WTC11 (cell line): ENCODE results near the gene TGM1.
A peak's percentile ranks its signal among the peaks of the same experiment; 100 is the strongest.

Source experiments
- GABPB1 ChIP-seq: sonication (generic); formaldehyde crosslinking; IDR thresholded peaks from 2 replicates; pipeline ENCODE4 v1.8.1; 2023; ENCODE audit warnings: mild to moderate bottlenecking, missing genetic modification reagents
- JAZF1 ChIP-seq: fragments of 250-450 bp; sonication (Bioruptor Pico); IDR thresholded peaks from 2 replicates; pipeline ENCODE4 v1.9.0; 2021; ENCODE audit warnings: moderate library complexity, mild to moderate bottlenecking, inconsistent platforms
- ZNF396 ChIP-seq: fragments of 250-450 bp; sonication (Bioruptor Pico); IDR thresholded peaks from 2 replicates; pipeline ENCODE4 v1.8.0; 2021; ENCODE audit warnings: mild to moderate bottlenecking, moderate library complexity, borderline replicate concordance
- TF ChIP-seq, protein P1 (sequence below): fragments of 200-600 bp; IDR thresholded peaks from 2 replicates; pipeline ENCODE4 v1.8.0; 2022; ENCODE audit warnings: antibody characterized with exemption
- TF ChIP-seq, protein P2 (sequence below): sonication (generic); formaldehyde crosslinking; IDR thresholded peaks from 2 replicates; pipeline ENCODE4 v1.8.1; 2022; ENCODE audit warnings: mild to moderate bottlenecking, missing genetic modification reagents, moderate library complexity, borderline replicate concordance
- TF ChIP-seq, protein P3 (sequence below): sonication (generic); formaldehyde crosslinking; IDR thresholded peaks from 2 replicates; pipeline ENCODE4 v1.8.0; 2023; ENCODE audit warnings: missing genetic modification reagents
- TF ChIP-seq, protein P4 (sequence below): sonication (generic); formaldehyde crosslinking; IDR thresholded peaks from 2 replicates; pipeline ENCODE4 v1.8.0; 2022; ENCODE audit warnings: mild to moderate bottlenecking, missing genetic modification reagents
- TF ChIP-seq, protein P5 (sequence below): sonication (generic); formaldehyde crosslinking; IDR thresholded peaks from 2 replicates; pipeline ENCODE4 v1.8.0; 2022; ENCODE audit warnings: mild to moderate bottlenecking, missing genetic modification reagents

DNA sequence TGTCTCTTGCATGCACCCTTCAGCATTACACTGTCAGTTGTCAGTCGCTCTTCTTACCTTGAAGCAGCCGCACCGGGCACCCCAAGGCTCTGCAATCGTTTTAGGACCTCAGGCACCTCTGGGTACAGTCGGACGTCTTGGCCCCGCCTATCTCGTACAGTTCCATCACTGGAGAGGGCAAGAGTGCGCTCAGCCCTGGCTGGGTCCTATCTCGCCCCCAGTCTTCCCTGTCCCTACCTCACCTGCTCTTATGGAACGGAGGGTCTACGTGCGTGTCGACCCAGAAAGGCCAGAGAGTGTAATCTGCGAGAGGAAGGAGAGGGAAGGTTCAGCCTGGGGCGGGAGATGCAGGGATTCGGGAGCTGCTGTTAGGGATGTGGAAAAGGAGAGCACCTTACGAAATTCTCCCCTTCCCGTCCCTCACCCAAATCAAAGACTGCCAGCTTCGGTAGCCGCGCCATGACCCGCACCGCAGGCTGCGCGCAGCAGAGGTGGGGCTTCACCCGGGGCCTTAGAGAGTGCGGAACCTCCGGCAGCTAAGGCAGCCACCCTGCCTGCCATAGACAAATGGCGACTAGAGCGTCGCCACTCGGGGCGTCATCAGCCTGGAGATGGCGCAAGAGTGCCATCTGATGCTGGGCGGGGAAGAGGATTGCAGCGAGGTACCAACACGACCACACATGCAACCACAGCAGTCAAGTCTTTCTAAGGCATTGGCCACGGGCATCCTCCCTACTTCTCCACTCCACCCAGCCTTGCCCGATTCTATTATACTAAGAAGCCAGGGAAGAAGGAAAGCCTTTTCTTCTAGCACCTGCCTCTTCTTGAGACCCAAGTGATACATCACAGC lies 47.3 kb downstream of the TGM1 start, which contains the start of gene MDP1:
- TF ChIP-seq JAZF1 (CRISPR knock-in tag) (no peak), ZNF396 (no peak), GABPB1 (CRISPR knock-in tag) (peak; percentile 94)
- TF ChIP-seq, protein P1, sequence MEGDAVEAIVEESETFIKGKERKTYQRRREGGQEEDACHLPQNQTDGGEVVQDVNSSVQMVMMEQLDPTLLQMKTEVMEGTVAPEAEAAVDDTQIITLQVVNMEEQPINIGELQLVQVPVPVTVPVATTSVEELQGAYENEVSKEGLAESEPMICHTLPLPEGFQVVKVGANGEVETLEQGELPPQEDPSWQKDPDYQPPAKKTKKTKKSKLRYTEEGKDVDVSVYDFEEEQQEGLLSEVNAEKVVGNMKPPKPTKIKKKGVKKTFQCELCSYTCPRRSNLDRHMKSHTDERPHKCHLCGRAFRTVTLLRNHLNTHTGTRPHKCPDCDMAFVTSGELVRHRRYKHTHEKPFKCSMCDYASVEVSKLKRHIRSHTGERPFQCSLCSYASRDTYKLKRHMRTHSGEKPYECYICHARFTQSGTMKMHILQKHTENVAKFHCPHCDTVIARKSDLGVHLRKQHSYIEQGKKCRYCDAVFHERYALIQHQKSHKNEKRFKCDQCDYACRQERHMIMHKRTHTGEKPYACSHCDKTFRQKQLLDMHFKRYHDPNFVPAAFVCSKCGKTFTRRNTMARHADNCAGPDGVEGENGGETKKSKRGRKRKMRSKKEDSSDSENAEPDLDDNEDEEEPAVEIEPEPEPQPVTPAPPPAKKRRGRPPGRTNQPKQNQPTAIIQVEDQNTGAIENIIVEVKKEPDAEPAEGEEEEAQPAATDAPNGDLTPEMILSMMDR, result no peak
- TF ChIP-seq, protein P2, sequence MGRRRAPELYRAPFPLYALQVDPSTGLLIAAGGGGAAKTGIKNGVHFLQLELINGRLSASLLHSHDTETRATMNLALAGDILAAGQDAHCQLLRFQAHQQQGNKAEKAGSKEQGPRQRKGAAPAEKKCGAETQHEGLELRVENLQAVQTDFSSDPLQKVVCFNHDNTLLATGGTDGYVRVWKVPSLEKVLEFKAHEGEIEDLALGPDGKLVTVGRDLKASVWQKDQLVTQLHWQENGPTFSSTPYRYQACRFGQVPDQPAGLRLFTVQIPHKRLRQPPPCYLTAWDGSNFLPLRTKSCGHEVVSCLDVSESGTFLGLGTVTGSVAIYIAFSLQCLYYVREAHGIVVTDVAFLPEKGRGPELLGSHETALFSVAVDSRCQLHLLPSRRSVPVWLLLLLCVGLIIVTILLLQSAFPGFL (CRISPR knock-in tag), result peak; percentile 58; the same call in 1 of the 2 replicates
- TF ChIP-seq, protein P3, sequence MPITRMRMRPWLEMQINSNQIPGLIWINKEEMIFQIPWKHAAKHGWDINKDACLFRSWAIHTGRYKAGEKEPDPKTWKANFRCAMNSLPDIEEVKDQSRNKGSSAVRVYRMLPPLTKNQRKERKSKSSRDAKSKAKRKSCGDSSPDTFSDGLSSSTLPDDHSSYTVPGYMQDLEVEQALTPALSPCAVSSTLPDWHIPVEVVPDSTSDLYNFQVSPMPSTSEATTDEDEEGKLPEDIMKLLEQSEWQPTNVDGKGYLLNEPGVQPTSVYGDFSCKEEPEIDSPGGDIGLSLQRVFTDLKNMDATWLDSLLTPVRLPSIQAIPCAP (CRISPR knock-in tag), result no peak
- TF ChIP-seq, protein P4, sequence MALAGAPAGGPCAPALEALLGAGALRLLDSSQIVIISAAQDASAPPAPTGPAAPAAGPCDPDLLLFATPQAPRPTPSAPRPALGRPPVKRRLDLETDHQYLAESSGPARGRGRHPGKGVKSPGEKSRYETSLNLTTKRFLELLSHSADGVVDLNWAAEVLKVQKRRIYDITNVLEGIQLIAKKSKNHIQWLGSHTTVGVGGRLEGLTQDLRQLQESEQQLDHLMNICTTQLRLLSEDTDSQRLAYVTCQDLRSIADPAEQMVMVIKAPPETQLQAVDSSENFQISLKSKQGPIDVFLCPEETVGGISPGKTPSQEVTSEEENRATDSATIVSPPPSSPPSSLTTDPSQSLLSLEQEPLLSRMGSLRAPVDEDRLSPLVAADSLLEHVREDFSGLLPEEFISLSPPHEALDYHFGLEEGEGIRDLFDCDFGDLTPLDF, result no peak
- TF ChIP-seq, protein P5, sequence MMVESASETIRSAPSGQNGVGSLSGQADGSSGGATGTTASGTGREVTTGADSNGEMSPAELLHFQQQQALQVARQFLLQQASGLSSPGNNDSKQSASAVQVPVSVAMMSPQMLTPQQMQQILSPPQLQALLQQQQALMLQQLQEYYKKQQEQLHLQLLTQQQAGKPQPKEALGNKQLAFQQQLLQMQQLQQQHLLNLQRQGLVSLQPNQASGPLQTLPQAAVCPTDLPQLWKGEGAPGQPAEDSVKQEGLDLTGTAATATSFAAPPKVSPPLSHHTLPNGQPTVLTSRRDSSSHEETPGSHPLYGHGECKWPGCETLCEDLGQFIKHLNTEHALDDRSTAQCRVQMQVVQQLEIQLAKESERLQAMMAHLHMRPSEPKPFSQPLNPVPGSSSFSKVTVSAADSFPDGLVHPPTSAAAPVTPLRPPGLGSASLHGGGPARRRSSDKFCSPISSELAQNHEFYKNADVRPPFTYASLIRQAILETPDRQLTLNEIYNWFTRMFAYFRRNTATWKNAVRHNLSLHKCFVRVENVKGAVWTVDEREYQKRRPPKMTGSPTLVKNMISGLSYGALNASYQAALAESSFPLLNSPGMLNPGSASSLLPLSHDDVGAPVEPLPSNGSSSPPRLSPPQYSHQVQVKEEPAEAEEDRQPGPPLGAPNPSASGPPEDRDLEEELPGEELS, result no peak
